GM12892 (cell line): ENCODE measurements around the gene ITPRID2.

Experiments used
- POLR2AphosphoS5 ChIP-seq: IDR thresholded peaks from 2 replicates; pipeline ENCODE4 v1.6.1; 2011; ENCODE audit warnings: low read depth, low read length, control low read depth
- TAF1 ChIP-seq: IDR thresholded peaks from 2 replicates; pipeline ENCODE4 v1.6.1; 2011; ENCODE audit warnings: low read depth, mild to moderate bottlenecking, control low read depth, low read length, borderline replicate concordance

DNA sequence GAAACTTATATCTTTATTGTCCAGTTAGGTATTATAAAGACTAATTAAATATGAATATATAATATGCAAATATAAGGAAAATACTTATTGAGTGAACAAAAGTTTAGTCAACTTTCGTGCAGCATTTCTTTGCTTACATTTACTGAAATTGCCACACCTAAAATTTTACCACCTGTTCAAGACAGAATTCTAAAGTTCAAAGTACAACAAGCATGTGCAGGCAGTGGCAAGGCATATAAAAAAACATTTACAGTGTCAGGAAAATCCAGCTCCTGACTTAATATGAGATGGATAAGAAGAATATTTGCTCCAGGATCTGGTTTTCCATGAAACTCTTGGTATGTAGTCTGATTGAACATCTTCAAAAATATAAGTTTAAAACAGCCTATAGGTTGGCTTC lies 4.8 kb downstream of the ITPRID2 start:
- TF ChIP-seq TAF1 = no peak
- TF ChIP-seq POLR2AphosphoS5 = no peak
